Stimulated activated naive CD8-positive, alpha-beta T cell treated with anti-CD3 and anti-CD28 coated beads, Interleukin-15, Interleukin-2, amounts not matched to agents 100 ng/mL and 50 ng/mL, for 24 hours (primary cell): ENCODE results near the gene PNMA8C.

Experiments used
- H3K27ac Mint-ChIP-seq: one replicate; pipeline ENCODE4 v1.8.0; 2021; ENCODE audit warnings: mild to moderate bottlenecking, mixed read lengths
- H3K27me3 Mint-ChIP-seq: one replicate; pipeline ENCODE4 v1.8.0; 2021; ENCODE audit warnings: mixed read lengths
- H3K36me3 Mint-ChIP-seq: one replicate; pipeline ENCODE4 v1.8.0; 2021; ENCODE audit warnings: low read depth, mixed read lengths
- H3K4me1 Mint-ChIP-seq: one replicate; pipeline ENCODE4 v1.8.0; 2021; ENCODE audit warnings: low read depth, mixed read lengths
- H3K4me3 Mint-ChIP-seq: one replicate; pipeline ENCODE4 v1.8.0; 2021; ENCODE audit warnings: mild to moderate bottlenecking, mixed read lengths
- H3K9me3 Mint-ChIP-seq: one replicate; pipeline ENCODE4 v1.8.0; 2021; ENCODE audit warnings: mixed read lengths

Gene PNMA8C

DNA sequence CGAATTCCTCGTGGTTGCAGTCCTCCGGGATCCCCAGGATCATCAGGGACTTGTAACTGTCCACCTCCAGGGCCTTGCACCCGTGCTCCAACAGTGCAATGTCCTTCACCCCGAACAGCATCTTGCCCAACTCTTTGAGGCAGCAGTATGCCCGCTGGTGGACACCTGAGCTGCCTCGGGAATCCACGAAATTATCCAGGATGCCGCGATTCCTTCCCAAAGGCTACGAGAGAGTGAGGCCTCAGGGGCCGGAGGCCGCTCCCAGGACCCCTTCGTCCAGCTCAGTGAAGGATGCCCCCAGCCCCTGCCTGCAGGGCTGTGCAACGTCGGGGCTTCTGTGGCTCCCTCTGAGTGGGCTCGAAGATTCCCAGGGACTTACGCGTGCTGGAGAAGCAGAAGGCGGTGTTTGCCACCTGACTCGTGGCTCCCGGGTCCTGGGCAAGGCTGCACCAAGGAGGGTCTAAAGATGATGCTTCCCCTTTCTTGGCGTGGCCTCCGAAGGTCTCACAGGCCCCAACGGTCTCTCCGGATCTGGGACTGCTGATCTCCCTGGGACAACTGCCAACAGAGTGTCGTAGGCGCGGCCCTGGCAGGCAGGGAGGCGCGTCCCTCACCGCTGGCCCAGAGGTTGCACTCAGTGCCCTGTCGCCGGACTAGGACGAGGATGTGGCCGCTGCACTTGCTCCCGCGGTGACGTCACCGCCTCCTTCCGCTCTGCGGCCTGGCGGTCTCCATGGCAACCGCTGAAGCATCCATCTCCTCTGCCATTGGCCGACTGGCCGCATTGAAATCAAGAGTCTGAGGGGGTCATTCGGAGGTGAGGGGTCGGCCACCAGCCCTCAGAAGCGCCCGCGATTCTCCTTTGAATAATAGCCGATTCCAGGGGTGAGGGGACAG lies at the start of gene PNMA8C:
TSS of gene PNMA8C (minus strand) at position 698 of the 897 bp plus-strand sequence. CDS start at position 121, 577 bp downstream.
- H3K4me1 Mint-ChIP-seq = peaks cover 34% of the 10 kb centered on the region
- no peaks in the 10 kb centered on the region for H3K9me3 Mint-ChIP-seq
- peaks cover 80% of the 10 kb centered on the region for H3K27me3 Mint-ChIP-seq
- no peaks in the 10 kb centered on the region for H3K36me3 Mint-ChIP-seq
- peak within 1 kb of the TSS; percentile 60 for H3K4me3 Mint-ChIP-seq
- peak within 1 kb of the TSS; percentile 13 for H3K27ac Mint-ChIP-seq

DNA sequence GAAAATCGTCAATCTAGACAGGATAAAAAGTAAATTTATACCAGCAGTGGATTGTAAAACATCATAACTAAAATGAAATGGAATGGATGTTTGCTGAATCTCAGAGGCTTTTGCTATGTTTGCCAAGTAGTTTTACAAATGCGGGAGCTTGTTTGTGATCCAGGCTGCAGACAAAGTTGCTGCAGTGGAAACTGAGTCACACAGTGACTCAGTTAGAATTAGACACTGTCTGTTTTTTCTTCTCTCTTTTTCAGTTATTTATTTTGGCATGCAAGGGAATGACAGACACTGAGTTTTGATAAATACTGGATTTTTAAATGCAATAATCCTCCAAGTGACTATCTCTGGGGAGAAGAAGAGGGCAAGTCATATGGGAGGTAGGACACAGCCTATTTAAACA lies 47.2 kb upstream of the PNMA8C start:
- Mint-ChIP-seq H3K4me1 (peaks cover 7% of the 10 kb centered on the region), H3K27ac (no peak overlapping the region), H3K9me3 (no peaks in the 10 kb centered on the region), H3K36me3 (peaks cover 3% of the 10 kb centered on the region), H3K27me3 (peaks cover 44% of the 10 kb centered on the region), H3K4me3 (no peak overlapping the region)

DNA sequence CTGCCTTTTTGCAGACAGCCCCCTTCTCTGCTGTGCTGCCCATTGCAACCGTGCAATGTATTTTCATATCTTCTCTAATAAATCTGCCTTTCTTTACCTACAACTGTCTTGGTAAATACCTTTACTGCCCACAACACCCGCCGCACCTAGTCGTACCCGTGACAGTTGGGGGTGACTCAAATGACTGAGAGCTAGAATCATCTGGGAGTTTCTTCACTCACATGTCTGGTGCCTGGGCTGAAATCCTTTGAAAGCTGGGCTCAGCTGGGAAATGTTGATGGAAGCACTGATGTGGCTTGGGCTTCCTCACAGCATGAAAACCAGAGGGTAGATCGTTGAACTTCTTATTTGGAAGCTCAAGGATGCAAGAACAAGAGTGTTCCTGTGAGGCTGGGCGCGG lies 45.5 kb upstream of the PNMA8C start:
- Mint-ChIP-seq H3K27ac (no peak overlapping the region), H3K27me3 (peaks cover 47% of the 10 kb centered on the region)

DNA sequence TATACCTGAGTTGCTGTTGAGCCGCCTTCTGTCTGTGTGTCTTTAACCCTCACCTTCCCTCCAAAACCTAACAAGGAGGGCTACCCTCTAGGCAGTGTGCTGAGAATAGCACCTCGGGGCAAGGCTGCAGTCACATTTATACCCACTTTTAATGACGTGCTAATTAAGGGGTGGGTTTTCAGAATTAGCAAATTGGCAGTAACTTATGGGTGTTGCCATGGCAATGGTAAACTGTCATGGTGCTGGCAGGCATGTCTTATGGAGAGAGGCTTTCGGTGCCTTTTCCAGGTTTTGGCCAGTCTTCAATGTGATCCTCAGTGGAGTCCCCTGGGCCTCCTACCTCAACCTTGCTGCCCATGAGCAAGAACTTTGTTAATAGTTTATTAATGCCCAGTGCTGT lies 43.9 kb upstream of the PNMA8C start:
- peaks cover 3% of the 10 kb centered on the region for H3K36me3 Mint-ChIP-seq
- no peaks in the 10 kb centered on the region for H3K9me3 Mint-ChIP-seq
- H3K4me3 Mint-ChIP-seq = no peak overlapping the region
- H3K4me1 Mint-ChIP-seq = no peaks in the 10 kb centered on the region
- no peak overlapping the region for H3K27ac Mint-ChIP-seq
- peaks cover 42% of the 10 kb centered on the region for H3K27me3 Mint-ChIP-seq

More for the DNA sequence above, 45.5 kb upstream of the PNMA8C start:
- peaks cover 7% of the 10 kb centered on the region for H3K4me1 Mint-ChIP-seq
- H3K9me3 Mint-ChIP-seq = no peaks in the 10 kb centered on the region
- H3K36me3 Mint-ChIP-seq = peaks cover 3% of the 10 kb centered on the region
- H3K4me3 Mint-ChIP-seq = no peak overlapping the region

DNA sequence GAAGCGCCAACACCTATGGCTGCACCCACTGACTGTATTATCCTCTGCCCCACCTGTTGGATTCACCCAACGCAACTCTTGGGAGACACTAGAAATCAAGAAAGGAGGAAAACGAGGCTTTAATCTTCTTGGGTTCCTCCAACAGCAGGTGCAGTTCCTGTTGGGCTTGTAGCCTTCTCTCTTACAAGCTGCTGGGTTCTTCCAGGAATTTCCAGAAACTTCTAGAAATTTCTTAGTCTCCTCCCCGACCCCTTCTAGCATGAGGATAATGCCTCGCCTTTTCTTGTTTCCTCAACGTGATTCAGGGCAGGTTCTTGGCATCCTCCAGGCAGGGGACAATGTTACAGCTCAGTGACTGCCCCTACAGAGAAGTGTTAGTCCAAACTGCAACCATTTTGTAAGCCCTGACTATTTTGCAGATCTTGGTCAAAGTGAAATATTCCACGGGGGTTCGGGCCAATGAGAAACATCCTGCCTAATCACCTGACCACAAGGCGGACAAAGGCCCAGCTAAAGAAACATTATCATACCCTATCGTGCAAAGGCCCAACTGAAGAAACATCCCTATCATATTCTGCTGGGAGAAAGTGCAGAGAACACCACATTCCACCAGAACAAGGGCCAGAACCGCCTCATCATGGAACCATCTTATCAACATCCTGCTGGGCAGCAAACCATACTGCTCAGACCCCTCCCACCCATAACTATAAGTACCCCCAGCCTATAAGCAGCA lies 43.2 kb upstream of the PNMA8C start:
- no peaks in the 10 kb centered on the region for H3K9me3 Mint-ChIP-seq
- peaks cover 3% of the 10 kb centered on the region for H3K36me3 Mint-ChIP-seq
- H3K27ac Mint-ChIP-seq = no peak overlapping the region
- H3K4me1 Mint-ChIP-seq = peaks cover under 1% of the 10 kb centered on the region
- peaks cover 44% of the 10 kb centered on the region for H3K27me3 Mint-ChIP-seq
- H3K4me3 Mint-ChIP-seq = peak overlapping the region; percentile 32

DNA sequence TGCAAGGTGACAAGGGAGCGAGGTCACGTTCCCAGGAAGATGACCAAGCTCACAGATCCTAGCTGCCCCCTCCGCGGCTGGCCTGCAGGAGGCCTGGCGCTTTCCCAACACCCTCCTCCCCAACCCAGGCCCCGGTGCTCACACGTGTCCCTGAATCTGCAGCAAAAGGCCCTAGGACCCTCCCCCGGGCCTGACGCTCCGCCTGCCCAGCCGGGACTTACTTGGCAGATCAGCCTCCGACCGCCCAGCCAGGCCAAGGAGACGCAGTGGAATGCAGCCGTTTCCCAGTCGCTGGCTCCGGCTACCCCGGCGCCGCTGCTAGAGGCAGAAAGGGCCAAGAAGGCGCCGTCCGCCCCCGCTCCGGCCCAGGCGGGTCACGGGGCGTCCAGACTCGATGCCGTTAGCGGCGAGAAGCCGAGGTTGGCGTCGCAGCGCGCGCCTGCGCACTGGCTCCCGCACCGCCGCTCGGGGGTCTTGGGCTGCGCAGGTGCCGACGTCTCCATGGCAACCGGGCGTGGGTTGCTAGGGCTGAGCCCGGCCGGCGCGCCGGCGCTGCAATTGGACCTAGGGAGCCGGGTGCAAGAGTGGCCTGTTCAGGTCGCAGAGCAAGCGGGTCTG lies 42.5 kb upstream of the PNMA8C start, which contains the start of gene PNMA8A:
TSS of gene PNMA8A (minus strand) at position 448 of the 618 bp plus-strand sequence. CDS start 528 bp downstream, outside the sequence.
- H3K4me3 Mint-ChIP-seq = peak within 1 kb of the TSS; percentile 53
- no peak within 1 kb of the TSS for H3K27ac Mint-ChIP-seq
- H3K4me1 Mint-ChIP-seq = peaks cover 6% of the 10 kb centered on the region
- H3K9me3 Mint-ChIP-seq = no peaks in the 10 kb centered on the region
- peaks cover 3% of the 10 kb centered on the region for H3K36me3 Mint-ChIP-seq
- H3K27me3 Mint-ChIP-seq = peaks cover 45% of the 10 kb centered on the region

DNA sequence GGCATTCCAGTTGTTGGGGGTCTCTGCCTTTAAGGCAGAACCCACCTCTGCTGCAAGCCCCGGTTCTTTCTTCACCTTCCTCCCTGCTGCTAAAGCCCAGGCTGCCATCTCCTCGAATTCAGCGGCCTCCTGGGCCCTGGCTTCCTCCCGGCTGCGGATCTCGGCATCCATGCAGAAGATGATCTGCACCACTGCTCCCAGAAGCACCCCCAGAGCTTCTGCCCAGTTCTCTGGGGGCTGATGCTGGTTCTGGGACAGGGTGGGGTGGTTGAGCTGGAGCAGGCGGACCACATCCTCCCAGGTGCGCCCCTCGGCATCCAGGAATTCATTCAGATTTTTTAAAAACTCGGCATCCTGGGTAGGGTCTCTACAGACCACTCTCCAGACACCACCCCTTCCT lies 41.6 kb upstream of the PNMA8C start:
- Mint-ChIP-seq H3K4me1 (peaks cover 6% of the 10 kb centered on the region), H3K27ac (no peak overlapping the region), H3K27me3 (peaks cover 41% of the 10 kb centered on the region), H3K4me3 (peak overlapping the region; percentile 53), H3K9me3 (no peaks in the 10 kb centered on the region), H3K36me3 (peaks cover 3% of the 10 kb centered on the region)

DNA sequence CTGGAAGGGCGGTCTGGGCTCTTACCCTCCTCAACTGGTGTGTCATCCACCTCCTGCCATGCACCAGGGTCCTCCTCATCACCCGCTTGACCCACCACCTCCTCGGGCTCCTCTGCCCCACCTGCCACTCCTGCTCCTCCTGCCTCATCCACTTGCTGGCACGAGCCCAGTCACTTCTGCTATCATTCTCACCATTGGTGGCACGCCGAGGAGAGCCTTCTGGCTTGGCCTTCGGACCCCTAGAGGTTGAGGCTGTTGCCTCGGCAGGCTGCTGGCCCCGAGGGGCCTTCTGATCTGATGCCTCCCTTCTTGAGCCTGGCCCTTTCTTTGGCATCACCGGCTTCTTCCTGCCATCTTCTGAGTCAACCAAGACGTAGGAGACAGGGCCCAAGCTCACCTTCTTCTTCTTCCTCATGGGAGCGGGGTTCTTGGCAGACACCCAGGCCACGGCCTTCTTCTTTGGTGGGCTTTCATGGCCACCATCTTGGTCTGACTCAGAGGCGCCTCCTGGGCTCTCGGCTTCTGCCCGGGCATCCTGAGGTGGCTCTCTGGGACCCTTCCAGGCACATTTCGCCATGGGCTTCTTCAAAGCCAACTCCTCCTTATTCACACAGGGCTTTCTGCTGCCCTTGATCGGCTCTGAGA lies 40.9 kb upstream of the PNMA8C start:
- Mint-ChIP-seq H3K4me3 (no peak overlapping the region), H3K4me1 (peaks cover 6% of the 10 kb centered on the region), H3K9me3 (no peaks in the 10 kb centered on the region), H3K36me3 (peaks cover 3% of the 10 kb centered on the region), H3K27ac (no peak overlapping the region), H3K27me3 (peaks cover 41% of the 10 kb centered on the region)

DNA sequence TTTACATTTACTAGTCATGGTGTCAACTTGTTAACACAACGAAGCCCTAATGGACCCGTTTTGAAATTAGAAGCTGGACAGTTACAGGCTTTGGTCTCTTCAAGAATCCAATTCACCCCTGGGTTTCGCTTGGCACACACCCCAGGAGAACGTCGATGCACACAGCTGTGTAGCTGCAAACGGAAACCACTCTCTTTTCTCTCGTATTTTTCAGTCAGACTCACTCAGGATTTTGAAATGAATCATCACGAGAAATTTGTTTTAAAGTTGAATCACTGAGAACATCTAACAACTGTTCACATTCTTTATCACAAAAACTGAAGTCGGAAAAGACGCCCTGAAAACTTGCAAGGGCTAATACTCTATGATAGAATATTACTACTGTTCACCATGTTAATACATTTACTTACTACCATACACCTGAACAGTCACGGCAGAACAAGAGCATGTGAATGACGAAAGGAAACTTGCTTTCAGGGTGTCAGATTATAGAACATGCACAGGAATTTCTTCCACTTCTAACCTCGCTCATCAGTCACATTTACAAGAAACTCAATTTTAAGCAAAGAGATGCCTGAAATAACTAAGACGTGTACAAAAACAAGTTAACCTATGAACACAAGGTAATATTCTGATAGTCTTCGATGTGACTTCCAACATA lies 37.9 kb upstream of the PNMA8C start:
- no peaks in the 10 kb centered on the region for H3K36me3 Mint-ChIP-seq
- no peak overlapping the region for H3K27ac Mint-ChIP-seq
- H3K4me1 Mint-ChIP-seq = peaks cover 6% of the 10 kb centered on the region
- no peaks in the 10 kb centered on the region for H3K9me3 Mint-ChIP-seq
- no peak overlapping the region for H3K4me3 Mint-ChIP-seq
- peaks cover 14% of the 10 kb centered on the region for H3K27me3 Mint-ChIP-seq

DNA sequence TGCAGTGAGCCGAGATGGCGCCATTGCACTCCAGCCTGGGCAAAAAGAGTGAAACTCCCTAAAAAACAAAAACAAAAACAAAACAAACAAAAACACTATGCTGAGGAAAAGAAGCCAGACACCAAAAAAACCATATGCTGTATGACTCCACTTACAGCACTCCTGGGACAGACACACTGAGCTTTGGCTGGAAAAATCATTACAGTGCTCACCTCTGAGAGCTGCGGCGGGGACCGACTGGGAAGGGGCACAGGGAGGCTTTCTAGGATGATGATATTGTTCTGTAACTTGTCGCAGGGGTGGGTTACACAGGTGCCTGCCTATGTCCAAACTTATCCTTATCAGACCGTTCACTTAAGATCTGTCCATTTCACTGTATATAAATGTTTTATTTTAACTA lies 34.8 kb upstream of the PNMA8C start:
- Mint-ChIP-seq H3K4me1 (peaks cover 6% of the 10 kb centered on the region), H3K4me3 (no peak overlapping the region), H3K27ac (no peak overlapping the region)

DNA sequence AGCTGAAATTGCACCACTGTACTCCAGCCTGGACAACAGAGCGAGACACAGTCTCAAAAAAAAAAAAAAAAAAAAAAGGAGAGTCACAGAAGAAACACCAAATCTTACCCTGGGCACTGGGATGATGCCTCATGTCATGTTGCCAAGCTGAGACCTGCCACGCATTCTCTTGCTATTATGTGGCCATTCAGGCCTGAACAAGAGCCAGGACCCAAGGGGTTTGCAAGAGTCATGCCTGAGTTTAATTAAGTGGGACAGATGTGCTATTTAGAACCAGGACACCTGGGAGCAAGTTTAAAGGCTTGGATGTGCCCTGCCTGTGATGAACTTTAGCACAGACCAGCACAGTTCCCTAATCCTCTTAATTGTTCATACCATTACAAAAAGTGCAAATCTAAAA lies 32.8 kb upstream of the PNMA8C start:
- peaks cover 4% of the 10 kb centered on the region for H3K27me3 Mint-ChIP-seq
- H3K9me3 Mint-ChIP-seq = no peaks in the 10 kb centered on the region
- H3K27ac Mint-ChIP-seq = no peak overlapping the region
- H3K4me3 Mint-ChIP-seq = no peak overlapping the region
- no peaks in the 10 kb centered on the region for H3K36me3 Mint-ChIP-seq
- H3K4me1 Mint-ChIP-seq = peaks cover 1% of the 10 kb centered on the region

More for the DNA sequence above, 34.8 kb upstream of the PNMA8C start:
- H3K36me3 Mint-ChIP-seq = no peaks in the 10 kb centered on the region
- H3K9me3 Mint-ChIP-seq = no peaks in the 10 kb centered on the region
- peaks cover 9% of the 10 kb centered on the region for H3K27me3 Mint-ChIP-seq

DNA sequence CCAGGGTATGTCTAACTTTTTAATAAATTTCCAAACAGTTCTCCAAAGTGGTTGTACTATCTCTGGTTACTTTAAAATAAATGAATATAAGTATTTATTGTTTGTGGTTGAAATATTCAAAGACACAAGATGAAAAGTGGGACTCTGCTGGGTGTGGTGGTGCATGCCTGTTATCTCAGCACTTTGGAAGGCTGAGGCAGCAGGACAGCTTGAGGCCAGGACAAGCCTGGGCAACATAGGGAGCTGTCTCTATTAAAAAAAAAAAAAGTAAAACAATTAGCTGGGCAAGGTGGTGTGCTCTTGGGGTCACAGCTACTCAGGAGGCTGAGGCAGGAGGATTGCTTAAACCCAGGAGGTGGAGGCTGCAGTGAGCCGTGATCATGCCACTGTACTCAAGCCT lies 32.2 kb upstream of the PNMA8C start:
- H3K36me3 Mint-ChIP-seq = no peaks in the 10 kb centered on the region
- H3K4me1 Mint-ChIP-seq = no peaks in the 10 kb centered on the region
- H3K27ac Mint-ChIP-seq = no peak overlapping the region
- no peaks in the 10 kb centered on the region for H3K9me3 Mint-ChIP-seq
- H3K4me3 Mint-ChIP-seq = no peak overlapping the region
- peaks cover 8% of the 10 kb centered on the region for H3K27me3 Mint-ChIP-seq

DNA sequence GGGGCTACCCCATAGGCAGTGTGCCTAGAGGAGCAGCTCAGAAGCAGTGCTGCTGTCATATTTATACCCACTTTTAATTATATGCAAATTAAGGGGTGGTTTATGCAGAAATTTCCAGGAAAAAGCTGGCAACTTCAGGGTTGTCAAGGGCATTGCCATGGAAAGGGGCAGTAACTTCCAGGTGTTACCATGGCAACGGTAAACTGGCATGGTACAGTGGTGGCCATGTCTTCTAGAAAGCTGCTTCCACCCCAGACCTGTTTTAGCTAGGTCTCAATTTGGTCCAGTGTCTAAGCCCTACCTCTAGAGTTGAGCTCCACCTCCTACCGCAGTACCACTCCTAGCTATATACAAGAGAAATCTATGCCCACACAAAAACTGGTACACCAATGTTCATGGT lies 31.3 kb upstream of the PNMA8C start:
- no peaks in the 10 kb centered on the region for H3K4me1 Mint-ChIP-seq
- H3K4me3 Mint-ChIP-seq = no peak overlapping the region
- H3K9me3 Mint-ChIP-seq = no peaks in the 10 kb centered on the region
- H3K36me3 Mint-ChIP-seq = no peaks in the 10 kb centered on the region
- peaks cover 8% of the 10 kb centered on the region for H3K27me3 Mint-ChIP-seq
- no peak overlapping the region for H3K27ac Mint-ChIP-seq

DNA sequence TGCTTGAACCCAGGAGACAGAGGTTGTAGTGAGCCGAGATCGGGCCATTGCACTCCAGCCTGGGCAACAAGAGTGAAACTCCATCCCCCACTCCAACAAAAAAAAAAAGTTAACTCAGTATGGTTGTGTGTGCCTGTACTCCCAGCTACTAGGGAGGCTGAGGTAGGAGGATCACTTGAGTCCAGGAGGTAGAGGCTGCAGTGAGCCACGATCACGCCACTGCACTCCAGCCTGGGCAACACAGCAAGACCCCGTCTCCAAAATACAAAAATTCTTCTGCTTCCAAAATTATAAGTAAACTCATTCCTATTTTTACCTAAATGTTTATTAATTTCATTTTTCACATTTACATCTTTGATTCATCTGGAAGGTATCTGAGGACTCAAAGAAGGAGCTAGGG lies 28.2 kb upstream of the PNMA8C start:
- no peaks in the 10 kb centered on the region for H3K36me3 Mint-ChIP-seq
- H3K4me3 Mint-ChIP-seq = no peak overlapping the region
- no peaks in the 10 kb centered on the region for H3K9me3 Mint-ChIP-seq
- H3K27me3 Mint-ChIP-seq = peaks cover 8% of the 10 kb centered on the region
- H3K4me1 Mint-ChIP-seq = no peaks in the 10 kb centered on the region
- H3K27ac Mint-ChIP-seq = no peak overlapping the region
